PFSK-1 (cell line): ENCODE measurements around the gene IER2.

ENCODE experiments used
- SIN3A ChIP-seq: IDR thresholded peaks from 2 replicates; pipeline ENCODE4 v1.6.1; 2012; ENCODE audit warnings: mild to moderate bottlenecking, low read length, moderate library complexity, borderline replicate concordance; ENCODE audit not compliant: insufficient read depth
- TAF1 ChIP-seq: IDR thresholded peaks from 2 replicates; pipeline ENCODE4 v1.6.1; 2012; ENCODE audit warnings: low read length, control low read depth, borderline replicate concordance; ENCODE audit not compliant: insufficient read depth

DNA sequence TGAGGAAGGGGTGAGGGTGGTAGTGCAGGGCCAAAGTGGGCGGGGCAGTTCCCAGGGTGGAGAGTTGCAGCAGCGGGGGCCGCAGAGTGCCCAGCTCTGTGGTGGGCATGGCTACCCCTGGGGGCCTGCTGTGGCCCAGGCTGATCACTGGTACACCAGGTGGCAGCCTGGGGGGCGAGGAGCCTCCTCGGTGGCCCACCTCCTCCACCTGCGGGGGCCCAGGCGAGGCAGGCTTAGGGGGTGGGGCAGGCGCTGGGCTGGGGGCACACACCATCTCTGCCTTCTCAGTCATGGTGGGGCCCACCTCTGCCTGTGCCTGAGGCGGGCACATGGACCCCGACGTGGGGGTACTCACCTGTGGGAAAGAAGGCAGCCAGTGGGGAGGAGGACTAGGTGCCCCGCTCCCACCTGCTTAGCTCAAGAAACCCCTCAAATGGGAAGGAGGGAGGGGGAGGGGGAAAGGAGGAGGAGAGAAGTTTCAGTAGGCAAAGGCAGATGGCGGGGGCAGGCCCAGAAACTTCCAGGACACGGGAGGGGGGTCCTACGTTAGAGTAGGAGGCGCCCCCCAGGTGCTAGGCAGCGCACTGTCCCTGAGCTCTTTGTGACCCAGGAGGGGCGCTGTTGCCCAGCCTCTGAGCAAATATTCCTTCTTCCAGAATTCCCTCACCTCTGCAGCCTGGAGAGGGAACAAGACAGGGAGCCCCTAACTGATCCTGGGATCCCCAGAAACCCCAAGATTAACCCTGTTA, 49.2 kb upstream of the IER2 start:
- no peak for TF ChIP-seq TAF1
- TF ChIP-seq SIN3A = no peak
